Mononuclear cell (primary cell): ENCODE results near the gene DEGS1. TPM values are rescaled to one million over a fixed set of nuclear protein-coding genes. Genes with fewer than 3 reads are reported as not detected.
"Not testable (repeated sequence)": the region's sequence is repeated elsewhere in the genome, so short reads cannot be mapped to it uniquely, and the experiment has no call there.

Source experiments
- H3K27me3 ChIP-seq: 2 replicates; pipeline ENCODE4 v1.6.0; 2011; ENCODE audit warnings: low read length, control low read depth; ENCODE audit not compliant: insufficient read depth
- H3K4me1 ChIP-seq: 2 replicates; pipeline ENCODE4 v1.5.1; 2011; ENCODE audit warnings: mild to moderate bottlenecking, low read length, control low read depth; ENCODE audit not compliant: insufficient read depth
- H3K4me3 ChIP-seq: 2 replicates; pipeline ENCODE4 v1.5.1; 2011; ENCODE audit warnings: mild to moderate bottlenecking, low read length, moderate library complexity
- H3K9me3 ChIP-seq: 2 replicates; pipeline ENCODE4 v1.5.1; 2011; ENCODE audit warnings: low read depth, mild to moderate bottlenecking, control low read depth, low read length
- total RNA-seq: library from RNA; depleted of rRNA; stranded (reverse); fragments of >200 nt; gene quantifications from one replicate; pipeline ENCODE4 v1.2.3, GENCODE V29; 2012

DEGS1 gene
- total RNA-seq, 1 donor, result 64.0 TPM

GRCh38 chr1:224193319-224193966, 10.4 kb downstream of the DEGS1 start:
- Histone ChIP-seq H3K4me3 (no peak overlapping the region), H3K27me3 (no peaks in the 10 kb centered on the region), H3K4me1 (peaks cover 19% of the 10 kb centered on the region), H3K9me3 (no peaks in the 10 kb centered on the region)

- Histone ChIP-seq H3K4me3 (no peak overlapping the region), H3K27me3 (no peaks in the 10 kb centered on the region), H3K9me3 (no peaks in the 10 kb centered on the region), H3K4me1 (peaks cover 16% of the 10 kb centered on the region)
Observed at GRCh38 chr1:224196813-224197600, 14.0 kb downstream of the DEGS1 start.

- Histone ChIP-seq H3K4me1 (peaks cover 28% of the 10 kb centered on the region), H3K9me3 (no peaks in the 10 kb centered on the region), H3K4me3 (no peak overlapping the region), H3K27me3 (no peaks in the 10 kb centered on the region)
Observed at GRCh38 chr1:224198572-224198971, 15.5 kb downstream of the DEGS1 start.

- Histone ChIP-seq H3K4me3 (no peak overlapping the region), H3K9me3 (no peaks in the 10 kb centered on the region), H3K27me3 (no peaks in the 10 kb centered on the region), H3K4me1 (peaks cover 39% of the 10 kb centered on the region)
Observed at GRCh38 chr1:224199679-224200078, 16.6 kb downstream of the DEGS1 start.

- Histone ChIP-seq H3K9me3 (no peaks in the 10 kb centered on the region), H3K4me3 (no peak overlapping the region), H3K4me1 (peaks cover 47% of the 10 kb centered on the region), H3K27me3 (no peaks in the 10 kb centered on the region)
Observed at GRCh38 chr1:224201383-224201782, 18.3 kb downstream of the DEGS1 start.

GRCh38 chr1:224201853-224202252, 18.8 kb downstream of the DEGS1 start:
- Histone ChIP-seq H3K4me1 (peaks cover 44% of the 10 kb centered on the region), H3K9me3 (no peaks in the 10 kb centered on the region), H3K4me3 (no peak overlapping the region), H3K27me3 (no peaks in the 10 kb centered on the region)

- H3K9me3 ChIP-seq, result no peaks in the 10 kb centered on the region
- peaks cover 40% of the 10 kb centered on the region for H3K4me1 ChIP-seq
- no peaks in the 10 kb centered on the region for H3K27me3 ChIP-seq
- H3K4me3 ChIP-seq, result no peak overlapping the region
Observed at GRCh38 chr1:224203243-224204016, 20.4 kb downstream of the DEGS1 start.

GRCh38 chr1:224205438-224205840, 22.4 kb downstream of the DEGS1 start:
- Histone ChIP-seq H3K27me3 (no peaks in the 10 kb centered on the region), H3K4me3 (no peak overlapping the region), H3K9me3 (no peaks in the 10 kb centered on the region), H3K4me1 (peaks cover 44% of the 10 kb centered on the region)

- H3K27me3 ChIP-seq, H3K9me3 ChIP-seq, H3K4me3 ChIP-seq: not testable (repeated sequence)
- H3K4me1 ChIP-seq, result peaks cover 44% of the 10 kb centered on the region
Observed at GRCh38 chr1:224205931-224206538, 23.0 kb downstream of the DEGS1 start.

- Histone ChIP-seq H3K27me3 (no peaks in the 10 kb centered on the region), H3K9me3 (no peaks in the 10 kb centered on the region), H3K4me1 (peaks cover 12% of the 10 kb centered on the region), H3K4me3 (no peak overlapping the region)
Observed at GRCh38 chr1:224211206-224211962, 28.3 kb downstream of the DEGS1 start.

GRCh38 chr1:224212618-224213061, 29.6 kb downstream of the DEGS1 start:
- Histone ChIP-seq H3K9me3 (no peaks in the 10 kb centered on the region), H3K4me3 (no peak overlapping the region), H3K27me3 (no peaks in the 10 kb centered on the region), H3K4me1 (peaks cover 11% of the 10 kb centered on the region)

GRCh38 chr1:224213438-224214119, 30.5 kb downstream of the DEGS1 start:
- Histone ChIP-seq H3K9me3 (no peaks in the 10 kb centered on the region), H3K27me3 (no peaks in the 10 kb centered on the region), H3K4me1 (peaks cover 18% of the 10 kb centered on the region), H3K4me3 (no peak overlapping the region)

GRCh38 chr1:224216382-224216781, 33.3 kb downstream of the DEGS1 start:
- no peaks in the 10 kb centered on the region for H3K9me3 ChIP-seq
- no peaks in the 10 kb centered on the region for H3K27me3 ChIP-seq
- no peak overlapping the region for H3K4me3 ChIP-seq
- peaks cover 14% of the 10 kb centered on the region for H3K4me1 ChIP-seq
